ENCODE measurements around the gene TMEM94.

GRCh38 chr17:75407655-75408352, 48.6 kb upstream of the TMEM94 start:
- TF ChIP-seq EP300 (IDR thresholded peaks at IDR 0.05) = no peak
- TF ChIP-seq, protein P1, sequence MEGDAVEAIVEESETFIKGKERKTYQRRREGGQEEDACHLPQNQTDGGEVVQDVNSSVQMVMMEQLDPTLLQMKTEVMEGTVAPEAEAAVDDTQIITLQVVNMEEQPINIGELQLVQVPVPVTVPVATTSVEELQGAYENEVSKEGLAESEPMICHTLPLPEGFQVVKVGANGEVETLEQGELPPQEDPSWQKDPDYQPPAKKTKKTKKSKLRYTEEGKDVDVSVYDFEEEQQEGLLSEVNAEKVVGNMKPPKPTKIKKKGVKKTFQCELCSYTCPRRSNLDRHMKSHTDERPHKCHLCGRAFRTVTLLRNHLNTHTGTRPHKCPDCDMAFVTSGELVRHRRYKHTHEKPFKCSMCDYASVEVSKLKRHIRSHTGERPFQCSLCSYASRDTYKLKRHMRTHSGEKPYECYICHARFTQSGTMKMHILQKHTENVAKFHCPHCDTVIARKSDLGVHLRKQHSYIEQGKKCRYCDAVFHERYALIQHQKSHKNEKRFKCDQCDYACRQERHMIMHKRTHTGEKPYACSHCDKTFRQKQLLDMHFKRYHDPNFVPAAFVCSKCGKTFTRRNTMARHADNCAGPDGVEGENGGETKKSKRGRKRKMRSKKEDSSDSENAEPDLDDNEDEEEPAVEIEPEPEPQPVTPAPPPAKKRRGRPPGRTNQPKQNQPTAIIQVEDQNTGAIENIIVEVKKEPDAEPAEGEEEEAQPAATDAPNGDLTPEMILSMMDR (IDR thresholded peaks at IDR 0.05) = no peak
- TF ChIP-seq POLR2A (IDR thresholded peaks at IDR 0.05) = no peak

All from gastroesophageal sphincter (tissue), 3 donors.